ENCODE results near the gene ZBTB38.

Gene ZBTB38

DNA sequence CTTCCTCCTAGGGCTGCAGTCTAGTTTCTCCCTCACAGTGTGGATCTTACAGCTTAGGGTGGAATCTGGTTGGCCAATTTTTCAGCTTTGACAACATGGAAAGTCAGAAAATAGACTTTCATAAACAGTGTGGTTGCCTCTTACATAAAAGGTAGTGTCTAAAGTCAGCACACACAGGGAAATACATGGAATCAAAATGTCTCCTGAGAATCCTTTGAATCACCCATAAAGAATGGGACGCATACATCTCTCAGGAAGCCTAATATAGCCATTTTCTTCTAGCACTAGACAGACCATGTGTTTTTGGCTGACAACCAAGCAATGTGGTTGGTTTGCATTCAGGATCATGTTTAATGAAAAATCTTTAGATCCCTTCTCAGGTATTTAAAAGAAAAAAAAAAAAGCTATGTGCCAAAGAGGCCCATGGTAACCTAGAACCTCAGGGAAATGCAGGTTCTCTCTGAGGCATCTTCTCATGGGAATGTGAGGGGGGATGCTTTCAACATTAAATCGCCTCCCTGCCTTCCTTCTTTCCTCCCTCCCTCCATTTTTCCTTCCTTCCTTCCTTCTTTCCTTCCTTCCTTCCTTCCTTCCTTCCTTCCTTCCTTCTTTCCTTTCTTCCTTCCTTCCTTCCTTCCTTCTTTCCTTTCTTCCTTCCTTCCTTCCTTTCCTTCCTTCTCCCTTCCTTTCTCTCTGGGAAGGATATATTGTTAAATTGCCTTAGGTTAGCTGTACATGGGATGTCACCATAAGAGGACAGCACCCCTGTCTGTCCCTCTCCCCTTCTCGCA lies 34.3 kb upstream of the ZBTB38 start:
- H3K4me3 ChIP-seq (ENCODE audit: control insufficient read depth, low read depth, low read length): no peak overlapping the region
- DNase-seq (ENCODE audit: low read depth): no peak
- TF ChIP-seq, protein P1, sequence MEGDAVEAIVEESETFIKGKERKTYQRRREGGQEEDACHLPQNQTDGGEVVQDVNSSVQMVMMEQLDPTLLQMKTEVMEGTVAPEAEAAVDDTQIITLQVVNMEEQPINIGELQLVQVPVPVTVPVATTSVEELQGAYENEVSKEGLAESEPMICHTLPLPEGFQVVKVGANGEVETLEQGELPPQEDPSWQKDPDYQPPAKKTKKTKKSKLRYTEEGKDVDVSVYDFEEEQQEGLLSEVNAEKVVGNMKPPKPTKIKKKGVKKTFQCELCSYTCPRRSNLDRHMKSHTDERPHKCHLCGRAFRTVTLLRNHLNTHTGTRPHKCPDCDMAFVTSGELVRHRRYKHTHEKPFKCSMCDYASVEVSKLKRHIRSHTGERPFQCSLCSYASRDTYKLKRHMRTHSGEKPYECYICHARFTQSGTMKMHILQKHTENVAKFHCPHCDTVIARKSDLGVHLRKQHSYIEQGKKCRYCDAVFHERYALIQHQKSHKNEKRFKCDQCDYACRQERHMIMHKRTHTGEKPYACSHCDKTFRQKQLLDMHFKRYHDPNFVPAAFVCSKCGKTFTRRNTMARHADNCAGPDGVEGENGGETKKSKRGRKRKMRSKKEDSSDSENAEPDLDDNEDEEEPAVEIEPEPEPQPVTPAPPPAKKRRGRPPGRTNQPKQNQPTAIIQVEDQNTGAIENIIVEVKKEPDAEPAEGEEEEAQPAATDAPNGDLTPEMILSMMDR (IDR thresholded peaks at IDR 0.05; ENCODE audit: control insufficient read depth, insufficient read depth, low read depth, low read length, missing control alignments): no peak

DNA sequence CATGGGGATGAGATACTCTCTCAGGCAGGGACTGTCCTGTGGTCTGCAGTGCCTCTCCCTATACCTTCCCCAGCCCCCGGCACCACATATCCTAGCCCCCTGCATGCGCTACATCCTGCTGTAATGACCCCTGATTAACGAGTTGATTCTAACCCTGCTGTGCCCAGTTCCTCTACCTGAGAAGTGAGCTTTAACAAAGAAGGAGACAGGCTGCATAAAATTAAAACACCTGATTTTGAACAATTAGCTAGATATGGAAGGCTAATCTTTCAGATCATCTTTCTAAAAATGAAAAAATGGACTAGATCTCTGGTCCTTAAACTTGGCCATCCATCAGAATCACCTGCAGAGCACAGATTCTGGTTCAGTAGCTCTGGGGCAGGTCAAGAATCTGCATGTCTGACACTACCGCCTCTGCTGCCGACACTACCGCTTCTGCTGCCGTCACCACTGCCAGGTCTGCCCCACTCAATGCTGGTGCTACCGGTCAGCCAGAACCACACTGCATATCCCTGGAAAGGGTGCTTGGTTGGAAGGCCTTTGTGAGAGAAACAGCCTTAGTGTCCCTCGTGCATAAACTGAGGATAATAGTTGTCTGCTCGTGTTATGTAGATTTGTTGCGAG lies 33.6 kb upstream of the ZBTB38 start:
- TF ChIP-seq, protein P1 (IDR thresholded peaks at IDR 0.05; ENCODE audit: control insufficient read depth, insufficient read depth, low read depth, low read length, missing control alignments): no peak
- H3K4me3 ChIP-seq (ENCODE audit: control insufficient read depth, low read depth, low read length): no peak overlapping the region
- no peak for DNase-seq (ENCODE audit: low read depth)

DNA sequence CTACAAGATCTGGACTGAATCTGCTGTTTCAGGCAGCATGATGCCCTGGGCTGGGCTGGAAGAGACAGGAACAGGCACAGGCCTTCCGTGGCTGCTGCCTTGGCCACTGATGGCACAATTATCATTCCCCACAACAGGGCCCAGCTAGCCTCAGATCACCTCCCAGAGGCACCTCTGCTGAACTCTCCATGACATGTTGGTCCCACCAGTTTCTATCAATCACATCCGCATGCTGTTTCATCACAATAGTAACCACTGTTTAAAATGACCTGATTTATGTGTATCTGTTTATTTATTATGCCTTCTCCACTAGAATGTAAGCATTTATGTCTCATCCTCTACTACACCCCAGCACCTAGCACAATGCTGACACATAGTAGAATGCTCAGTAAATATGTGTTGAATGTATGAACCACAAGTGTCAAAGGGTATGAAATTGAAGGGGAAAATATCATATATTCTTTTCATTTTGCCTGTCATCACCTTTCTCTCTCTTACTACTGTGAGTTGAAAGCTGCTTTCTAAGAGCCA lies 32.7 kb upstream of the ZBTB38 start:
- H3K4me3 ChIP-seq (ENCODE audit: control insufficient read depth, low read depth, low read length): no peak overlapping the region
- TF ChIP-seq, protein P1 (IDR thresholded peaks at IDR 0.05; ENCODE audit: control insufficient read depth, insufficient read depth, low read depth, low read length, missing control alignments): no peak
- DNase-seq (ENCODE audit: low read depth): no peak

DNA sequence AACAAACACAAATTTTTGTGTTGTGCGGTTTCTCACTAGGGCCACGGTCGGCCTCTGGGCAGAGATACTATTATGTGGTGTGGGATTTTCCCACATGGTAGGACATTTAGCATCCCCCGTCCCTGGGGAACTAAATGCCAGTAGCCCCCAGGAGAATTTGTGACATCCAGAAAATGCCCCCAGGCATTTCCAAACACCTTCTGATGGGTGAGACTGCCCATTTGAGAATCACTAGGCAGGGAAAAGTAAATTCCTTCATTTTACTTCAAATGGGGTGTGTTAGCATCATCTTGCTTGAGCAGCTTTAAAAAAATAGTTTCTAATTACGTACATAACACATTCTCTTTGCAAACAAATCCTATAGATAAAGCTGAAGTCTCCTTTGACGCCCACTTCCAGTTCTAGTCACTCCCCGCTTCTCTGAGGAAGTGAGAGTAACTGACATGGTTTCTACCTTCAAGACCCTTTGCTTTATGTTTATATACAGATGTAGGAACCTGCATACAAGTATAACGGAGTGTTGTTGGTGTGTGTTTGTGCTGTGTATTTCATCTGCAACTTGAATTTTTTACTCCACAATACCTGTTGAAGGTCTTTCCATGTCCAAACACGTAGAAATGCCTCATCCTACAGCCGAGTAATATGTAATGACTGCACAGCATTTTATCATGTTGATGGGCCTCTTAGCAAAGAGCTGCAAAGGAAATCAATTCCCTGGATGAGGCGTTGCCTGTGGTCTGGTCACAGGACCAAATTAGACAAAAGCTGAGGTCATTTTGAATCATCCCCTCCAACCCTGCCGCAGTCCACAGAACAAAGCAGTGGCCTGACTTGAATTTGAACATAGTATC lies 31.4 kb upstream of the ZBTB38 start:
- TF ChIP-seq, protein P1 (IDR thresholded peaks at IDR 0.05; ENCODE audit: control insufficient read depth, insufficient read depth, low read depth, low read length, missing control alignments): no peak
- H3K4me3 ChIP-seq (ENCODE audit: control insufficient read depth, low read depth, low read length): no peak overlapping the region
- peak; percentile 45 for DNase-seq (ENCODE audit: low read depth)

DNA sequence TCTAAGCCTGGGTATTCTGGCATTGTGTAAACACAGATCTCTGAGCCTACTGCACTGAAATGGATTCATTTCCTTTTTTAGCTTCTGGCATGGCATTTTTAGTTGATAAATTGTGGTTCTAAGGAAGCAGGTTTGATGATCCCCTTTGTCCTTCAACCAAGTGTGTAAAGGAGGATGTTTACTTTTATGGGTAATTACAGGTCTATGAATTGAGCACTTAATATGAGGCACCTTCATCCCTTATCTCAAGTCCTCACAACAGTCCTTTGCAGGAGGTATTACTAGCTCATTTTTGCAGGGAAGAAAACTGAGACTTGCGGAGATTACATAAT lies 30.8 kb upstream of the ZBTB38 start:
- DNase-seq (ENCODE audit: low read depth): no peak

DNA sequence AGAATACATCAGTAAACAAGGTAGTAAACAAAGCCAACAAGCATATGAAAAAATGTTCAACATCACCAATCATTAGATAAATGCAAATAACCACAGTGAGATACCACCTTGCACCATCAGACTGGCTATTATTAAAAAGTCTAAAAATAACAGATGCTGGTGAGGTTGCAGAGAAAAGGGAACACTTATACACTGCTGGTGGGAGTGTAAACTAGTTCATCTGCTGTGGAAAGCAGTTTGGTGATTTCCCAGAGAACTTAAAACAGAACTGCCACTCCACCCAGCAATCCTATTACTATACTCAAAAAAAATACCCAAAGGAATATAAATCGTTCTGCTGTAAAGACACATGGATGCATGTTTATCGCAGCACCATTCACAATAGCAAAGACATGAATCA lies 30.3 kb upstream of the ZBTB38 start:
- no peak overlapping the region for H3K4me3 ChIP-seq (ENCODE audit: control insufficient read depth, low read depth, low read length)
- no peak for DNase-seq (ENCODE audit: low read depth)
- TF ChIP-seq, protein P1 (IDR thresholded peaks at IDR 0.05; ENCODE audit: control insufficient read depth, insufficient read depth, low read depth, low read length, missing control alignments): no peak

More for the DNA sequence above, 30.8 kb upstream of the ZBTB38 start:
- no peak overlapping the region for H3K4me3 ChIP-seq (ENCODE audit: control insufficient read depth, low read depth, low read length)
- TF ChIP-seq, protein P1 (IDR thresholded peaks at IDR 0.05; ENCODE audit: control insufficient read depth, insufficient read depth, low read depth, low read length, missing control alignments): no peak

Measured in AG09309 (cell line).